Upper lobe of right lung (tissue), 1 donor: ENCODE results near the gene AHI1. TPM values are rescaled to one million over a fixed set of nuclear protein-coding genes. Genes with fewer than 3 reads are reported as not detected.

Source experiments
- ATAC-seq: fragments of 200-7000 bp; cut with Tn5 transposase; one replicate; pipeline ENCODE4 v1.9.1; 2020; ENCODE audit warnings: mild to moderate bottlenecking, moderate library complexity
- DNase-seq: peaks from one replicate; pipeline ENCODE4 v3.0.0-alpha.2; 2020
- H3K27ac ChIP-seq: fragments of 200-600 bp; one replicate; pipeline ENCODE4 v1.8.0; 2022
- H3K27me3 ChIP-seq: fragments of 200-600 bp; one replicate; pipeline ENCODE4 v1.8.0; 2022; ENCODE audit warnings: mild to moderate bottlenecking
- H3K36me3 ChIP-seq: fragments of 200-600 bp; one replicate; pipeline ENCODE4 v1.8.0; 2022
- H3K4me1 ChIP-seq: fragments of 200-600 bp; one replicate; pipeline ENCODE4 v1.8.0; 2022
- H3K4me3 ChIP-seq: fragments of 200-600 bp; one replicate; pipeline ENCODE4 v1.8.0; 2022; ENCODE audit warnings: mild to moderate bottlenecking
- H3K9me3 ChIP-seq: fragments of 200-600 bp; one replicate; pipeline ENCODE4 v1.8.0; 2022
- intact Hi-C: fragments of 100-400 bp; cut with DNase I; formaldehyde crosslinking; loops from one replicate; pipeline ENCODE4 v1.11.0; 2022
- total RNA-seq: library from RNA; stranded (reverse); fragmentation: NEBNext Ultra II Directional; extraction: Animal tissue kit (Norgen Biotek cat#: 25700); gene quantifications from one replicate; pipeline ENCODE4 v1.2.1, GENCODE V29; 2021
- TF ChIP-seq, protein P1 (sequence below): fragments of 200-600 bp; IDR thresholded peaks from one replicate; pipeline ENCODE4 v1.8.0; 2022; ENCODE audit warnings: antibody characterized with exemption
- donor health status: DM: no; HTN: yes; CAD: no; lungs with severe emphysema.

Gene AHI1
- total RNA-seq, 1 donor from 2014 or later = 33.4 TPM

DNA sequence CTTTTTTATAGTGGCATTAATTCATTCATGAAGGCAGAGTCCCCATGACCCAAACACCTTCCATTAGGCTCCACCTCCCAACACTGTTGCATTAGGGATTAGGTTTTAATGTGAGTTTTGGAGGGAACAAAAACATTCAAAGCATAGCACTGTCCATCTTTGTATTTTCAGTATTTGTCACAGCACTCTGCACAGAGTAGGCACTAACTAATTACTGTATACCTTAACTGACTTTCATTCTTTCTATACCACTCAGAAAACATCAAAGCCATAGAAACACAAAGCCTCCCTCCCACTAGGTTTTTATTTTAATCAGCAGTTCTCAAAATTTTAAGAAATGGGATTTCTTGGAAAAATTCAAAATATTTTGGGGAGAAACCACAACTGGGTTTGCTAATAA lies 21.8 kb upstream of the AHI1 start:
- TF ChIP-seq, protein P1, sequence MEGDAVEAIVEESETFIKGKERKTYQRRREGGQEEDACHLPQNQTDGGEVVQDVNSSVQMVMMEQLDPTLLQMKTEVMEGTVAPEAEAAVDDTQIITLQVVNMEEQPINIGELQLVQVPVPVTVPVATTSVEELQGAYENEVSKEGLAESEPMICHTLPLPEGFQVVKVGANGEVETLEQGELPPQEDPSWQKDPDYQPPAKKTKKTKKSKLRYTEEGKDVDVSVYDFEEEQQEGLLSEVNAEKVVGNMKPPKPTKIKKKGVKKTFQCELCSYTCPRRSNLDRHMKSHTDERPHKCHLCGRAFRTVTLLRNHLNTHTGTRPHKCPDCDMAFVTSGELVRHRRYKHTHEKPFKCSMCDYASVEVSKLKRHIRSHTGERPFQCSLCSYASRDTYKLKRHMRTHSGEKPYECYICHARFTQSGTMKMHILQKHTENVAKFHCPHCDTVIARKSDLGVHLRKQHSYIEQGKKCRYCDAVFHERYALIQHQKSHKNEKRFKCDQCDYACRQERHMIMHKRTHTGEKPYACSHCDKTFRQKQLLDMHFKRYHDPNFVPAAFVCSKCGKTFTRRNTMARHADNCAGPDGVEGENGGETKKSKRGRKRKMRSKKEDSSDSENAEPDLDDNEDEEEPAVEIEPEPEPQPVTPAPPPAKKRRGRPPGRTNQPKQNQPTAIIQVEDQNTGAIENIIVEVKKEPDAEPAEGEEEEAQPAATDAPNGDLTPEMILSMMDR = no peak
- Histone ChIP-seq H3K9me3 (no peaks in the 10 kb centered on the region), H3K27me3 (no peaks in the 10 kb centered on the region), H3K36me3 (no peaks in the 10 kb centered on the region), H3K4me1 (no peaks in the 10 kb centered on the region), H3K27ac (no peak overlapping the region), H3K4me3 (no peak overlapping the region)
- ATAC-seq (no peak), DNase-seq (no peak)
- intact Hi-C loops = no loop called here

DNA sequence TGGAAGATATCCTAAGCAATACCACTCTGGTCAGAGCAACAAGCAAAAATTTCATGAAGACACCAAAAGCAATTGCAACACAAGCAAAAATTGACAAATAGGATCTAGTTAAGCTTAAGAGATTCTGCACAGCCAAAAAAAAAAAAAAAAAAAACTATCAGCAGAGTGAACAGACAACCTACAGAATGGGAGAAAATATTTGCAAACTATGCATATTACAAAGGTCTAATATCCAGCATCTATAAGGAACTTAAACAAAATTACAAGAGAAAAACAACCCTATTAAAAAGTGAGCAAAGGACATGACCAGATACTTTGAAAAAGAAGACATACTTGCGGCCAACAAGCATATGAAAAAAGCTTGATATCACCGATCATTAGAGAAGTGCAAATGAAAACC lies 20.0 kb upstream of the AHI1 start:
- ATAC-seq = no peak
- no peak for DNase-seq
- TF ChIP-seq, protein P1 = no peak
- no peak overlapping the region for H3K27ac ChIP-seq
- no peak overlapping the region for H3K4me3 ChIP-seq
- H3K36me3 ChIP-seq = no peaks in the 10 kb centered on the region
- no peaks in the 10 kb centered on the region for H3K27me3 ChIP-seq
- intact Hi-C loops = no loop called here
- H3K4me1 ChIP-seq = no peaks in the 10 kb centered on the region
- H3K9me3 ChIP-seq = no peaks in the 10 kb centered on the region

DNA sequence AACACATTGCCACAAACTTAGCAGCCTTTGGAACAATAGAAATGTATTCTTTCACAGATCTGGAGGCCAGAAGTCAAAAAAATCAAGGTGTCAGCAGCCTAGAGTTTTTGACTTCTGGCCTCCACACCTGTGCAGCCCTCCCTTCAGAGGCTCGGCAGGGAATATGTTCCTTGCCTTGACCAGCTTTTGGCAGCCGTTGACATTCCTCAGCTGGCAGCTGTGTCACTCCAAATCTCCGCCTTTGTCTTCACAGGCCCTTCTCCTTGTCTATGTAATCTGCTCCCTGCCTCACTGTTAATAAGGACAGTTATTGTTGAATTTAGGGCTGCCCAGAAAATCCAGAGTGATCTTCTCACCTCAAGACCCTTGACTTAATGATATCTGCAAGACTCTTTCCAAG lies 17.2 kb upstream of the AHI1 start:
- intact Hi-C loops = no loop called here
- Histone ChIP-seq H3K36me3 (no peaks in the 10 kb centered on the region), H3K9me3 (no peaks in the 10 kb centered on the region), H3K27me3 (no peaks in the 10 kb centered on the region), H3K4me3 (no peak overlapping the region), H3K27ac (no peak overlapping the region), H3K4me1 (no peaks in the 10 kb centered on the region)
- ATAC-seq (no peak), DNase-seq (no peak)
- TF ChIP-seq, protein P1 = no peak

DNA sequence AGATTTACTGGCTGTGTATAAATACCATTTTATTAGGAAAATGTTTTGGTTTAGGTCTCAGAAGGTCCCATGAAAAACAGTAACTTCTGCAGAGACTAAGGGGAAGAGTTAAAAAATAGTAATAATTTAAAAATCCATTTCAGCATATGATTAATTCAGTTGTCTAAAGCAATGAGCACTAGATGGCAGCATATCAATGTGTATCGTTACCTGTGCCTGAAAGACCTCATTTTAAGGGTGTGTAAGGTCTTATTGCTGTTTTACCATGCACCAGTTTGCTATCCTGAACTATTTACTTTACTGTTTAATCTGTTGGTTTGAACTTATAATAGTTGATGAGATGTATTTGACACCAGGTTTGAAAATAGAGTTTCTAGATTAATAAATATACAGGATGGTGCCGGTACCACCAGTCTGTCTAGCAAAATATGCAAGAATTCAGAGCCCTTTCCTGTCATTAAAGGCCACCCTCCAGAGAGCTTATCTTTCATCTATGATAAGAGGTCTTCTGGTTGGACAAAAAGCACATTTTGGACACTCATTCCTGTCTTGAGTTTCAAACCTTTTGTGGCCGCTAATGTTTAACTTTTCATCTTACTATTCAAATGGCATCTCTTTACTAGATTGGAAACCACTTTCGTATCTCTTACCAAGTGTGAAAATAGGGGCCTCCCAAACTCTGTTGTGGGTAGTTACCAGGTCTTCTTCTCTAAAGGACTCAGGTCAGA lies 8.9 kb upstream of the AHI1 start:
- H3K9me3 ChIP-seq = no peaks in the 10 kb centered on the region
- no peak overlapping the region for H3K27ac ChIP-seq
- H3K4me1 ChIP-seq = no peaks in the 10 kb centered on the region
- no peak overlapping the region for H3K4me3 ChIP-seq
- H3K36me3 ChIP-seq = no peaks in the 10 kb centered on the region
- intact Hi-C loops = no loop called here
- TF ChIP-seq, protein P1 = peak; percentile 61
- no peaks in the 10 kb centered on the region for H3K27me3 ChIP-seq
- DNase-seq (no peak), ATAC-seq (peak; percentile 84)

DNA sequence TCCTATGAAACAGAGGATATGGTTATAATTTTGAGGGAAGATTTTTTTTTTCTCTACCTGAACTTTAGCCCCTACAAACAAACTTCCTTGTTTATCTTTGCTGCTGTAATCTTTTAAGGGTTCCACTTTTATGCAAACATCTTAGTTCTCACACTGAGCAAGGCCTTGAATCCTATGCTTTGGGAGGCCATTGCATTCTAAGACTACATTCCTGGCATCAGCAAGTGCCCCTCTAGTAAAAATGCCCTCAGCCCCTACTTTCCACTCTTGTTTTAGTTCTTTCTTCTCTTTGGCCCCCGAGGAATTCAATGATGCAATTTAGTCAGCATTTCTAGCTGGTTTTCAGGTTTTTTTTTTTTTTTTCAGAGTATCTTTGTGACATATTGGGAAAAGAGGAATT lies 8.1 kb upstream of the AHI1 start:
- H3K9me3 ChIP-seq = no peaks in the 10 kb centered on the region
- DNase-seq (no peak), ATAC-seq (no peak)
- no peaks in the 10 kb centered on the region for H3K27me3 ChIP-seq
- H3K27ac ChIP-seq = no peak overlapping the region
- intact Hi-C loops = no loop called here
- TF ChIP-seq, protein P1 = no peak
- no peaks in the 10 kb centered on the region for H3K4me1 ChIP-seq
- H3K4me3 ChIP-seq = no peak overlapping the region
- H3K36me3 ChIP-seq = no peaks in the 10 kb centered on the region

DNA sequence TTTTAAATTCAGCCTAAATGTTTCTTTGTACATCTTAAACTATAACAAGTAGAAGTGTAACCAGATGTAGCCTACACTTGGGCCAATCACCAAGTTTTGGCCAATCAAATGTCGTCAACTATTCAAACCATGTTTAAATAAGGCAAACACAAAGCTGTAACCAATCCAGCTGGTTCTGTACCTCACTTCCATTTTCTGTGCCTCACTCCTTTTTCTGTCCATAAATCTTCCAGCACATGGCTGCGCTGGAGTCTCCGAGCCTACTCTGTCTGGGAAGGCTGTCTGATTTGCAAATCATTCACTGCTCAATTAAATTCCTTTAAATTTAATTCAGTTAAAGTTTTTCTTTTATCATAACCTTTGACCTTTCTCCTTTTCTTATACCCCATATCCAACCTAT lies 7.7 kb upstream of the AHI1 start:
- TF ChIP-seq, protein P1 = no peak
- no peaks in the 10 kb centered on the region for H3K9me3 ChIP-seq
- no peaks in the 10 kb centered on the region for H3K27me3 ChIP-seq
- ATAC-seq = no peak
- H3K36me3 ChIP-seq = no peaks in the 10 kb centered on the region
- no peak overlapping the region for H3K27ac ChIP-seq
- no peak for DNase-seq
- H3K4me1 ChIP-seq = no peaks in the 10 kb centered on the region
- intact Hi-C loops = no loop called here
- no peak overlapping the region for H3K4me3 ChIP-seq
